Activated naive CD4-positive, alpha-beta T cell treated with Interleukin-2 at 50 U/mL for 16 hours (primary cell): ENCODE measurements around the gene GALK1.

Source experiments
- DNase-seq: peaks from one replicate; pipeline ENCODE4 v3.0.0-alpha.2; 2020

GALK1 gene

DNA sequence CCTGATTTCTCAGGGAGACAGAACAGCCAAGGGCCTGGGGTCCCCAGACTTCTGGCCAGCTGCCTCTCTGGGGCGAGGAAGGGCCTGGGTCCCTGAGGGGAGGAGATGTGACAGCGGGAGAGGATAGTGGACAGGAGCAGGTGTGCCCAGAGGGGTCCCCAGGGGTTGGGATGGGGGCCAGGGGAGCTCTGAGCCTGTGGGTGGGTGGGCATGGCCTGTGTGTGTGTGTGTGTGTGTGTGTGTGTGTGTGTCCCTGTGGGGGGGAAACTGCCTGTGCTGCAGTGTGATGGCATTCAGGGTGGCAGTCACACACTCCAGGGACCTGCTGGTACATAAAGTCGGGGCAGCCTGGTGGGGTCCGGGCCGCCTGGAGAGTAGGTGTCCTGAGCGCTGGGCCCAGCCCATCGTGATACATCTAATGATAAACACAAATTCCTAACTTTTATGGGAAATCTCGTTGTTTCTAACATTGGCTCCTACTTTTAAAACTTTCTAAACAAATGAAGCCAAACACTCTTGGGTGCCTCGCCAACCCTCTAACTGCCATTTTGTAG lies 42.4 kb downstream of the GALK1 start:
- no peak for DNase-seq

DNA sequence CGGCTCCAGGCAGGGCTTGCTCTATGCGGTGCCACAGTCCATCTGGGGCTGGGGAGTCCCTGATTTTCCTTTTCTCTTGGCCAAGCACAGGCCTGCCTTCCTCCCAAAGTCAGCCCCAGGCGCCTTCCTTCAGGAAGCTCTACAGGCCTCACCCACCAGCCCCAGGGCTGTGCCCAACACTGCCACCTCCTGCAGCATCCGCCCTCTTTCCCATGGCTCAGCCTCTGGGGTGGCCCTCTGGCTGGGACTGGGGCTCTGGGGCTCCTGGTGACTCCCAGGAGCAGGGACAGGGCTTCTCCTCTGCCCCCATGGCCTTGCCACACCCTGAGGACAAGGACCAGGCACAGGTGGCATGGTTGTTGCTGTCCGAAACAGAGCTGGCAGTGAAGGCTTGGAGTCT lies 42.9 kb downstream of the GALK1 start:
- DNase-seq: no peak

DNA sequence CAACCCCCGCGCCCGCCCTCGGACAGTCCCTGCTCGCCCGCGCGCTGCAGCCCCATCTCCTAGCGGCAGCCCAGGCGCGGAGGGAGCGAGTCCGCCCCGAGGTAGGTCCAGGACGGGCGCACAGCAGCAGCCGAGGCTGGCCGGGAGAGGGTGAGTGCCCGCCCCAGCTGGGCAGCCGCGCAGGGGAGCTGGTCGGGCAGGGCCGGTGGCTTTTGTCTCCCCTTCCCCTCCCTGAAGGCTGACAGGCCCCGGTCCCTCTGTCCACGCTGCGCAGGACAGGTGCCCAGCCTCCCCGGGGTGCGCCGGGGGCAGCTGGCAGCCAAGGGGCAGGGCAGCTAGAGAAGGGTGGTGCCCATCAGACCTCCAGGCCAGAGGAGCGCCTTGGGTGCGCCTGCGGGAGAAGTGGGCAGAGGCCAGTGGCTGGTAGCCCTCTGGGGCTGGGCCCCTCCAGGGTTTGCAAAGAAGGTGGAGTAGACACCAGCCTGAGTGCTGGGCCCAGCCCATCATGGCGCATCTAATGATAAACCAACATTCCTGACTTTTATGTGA lies 43.5 kb downstream of the GALK1 start:
- DNase-seq: no peak

DNA sequence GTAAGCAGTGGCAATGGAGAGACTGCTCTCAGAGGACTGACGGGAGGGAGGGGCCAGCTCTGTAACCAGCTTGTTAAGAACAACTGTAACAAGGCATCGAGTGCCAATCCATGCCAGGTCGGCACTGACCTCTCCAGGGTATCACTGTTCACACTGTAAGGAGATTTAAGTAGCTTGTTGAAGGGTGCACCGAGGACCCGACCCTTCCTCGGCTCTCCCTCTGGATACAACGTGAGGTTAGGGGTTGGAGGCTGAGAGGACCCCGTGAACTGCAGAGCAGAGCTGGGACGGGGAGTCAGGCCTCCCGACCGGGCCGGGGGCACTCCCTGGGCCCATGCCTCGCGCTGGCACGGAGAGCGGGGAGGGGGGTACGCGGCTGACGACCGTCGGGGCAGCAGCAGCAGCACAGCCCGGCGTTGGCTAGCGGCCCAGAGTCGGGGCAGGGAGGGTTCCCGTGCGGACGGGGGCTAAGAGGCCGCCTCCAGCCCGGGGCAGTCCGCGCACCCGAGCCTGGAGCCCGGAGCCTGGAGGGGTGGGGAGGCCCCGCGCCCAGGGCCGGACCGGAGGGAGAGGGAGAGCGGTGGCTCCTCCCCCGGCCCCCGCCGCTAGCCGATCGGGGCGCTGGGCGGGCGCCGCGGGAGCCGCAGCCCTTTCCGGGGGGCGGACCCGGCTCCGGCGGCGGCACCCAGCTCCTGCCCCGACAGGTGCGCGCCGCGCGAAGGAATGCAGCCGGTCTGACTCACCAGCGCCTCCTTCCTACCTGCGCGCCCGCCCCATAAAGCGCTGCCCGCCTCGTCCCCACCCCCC lies 44.1 kb downstream of the GALK1 start, which contains the start of gene ITGB4:
TSS of gene ITGB4 (plus strand) at position 804 of the 807 bp plus-strand sequence. CDS start 3,245 bp downstream, outside the sequence.
- DNase-seq: peak; percentile 54

DNA sequence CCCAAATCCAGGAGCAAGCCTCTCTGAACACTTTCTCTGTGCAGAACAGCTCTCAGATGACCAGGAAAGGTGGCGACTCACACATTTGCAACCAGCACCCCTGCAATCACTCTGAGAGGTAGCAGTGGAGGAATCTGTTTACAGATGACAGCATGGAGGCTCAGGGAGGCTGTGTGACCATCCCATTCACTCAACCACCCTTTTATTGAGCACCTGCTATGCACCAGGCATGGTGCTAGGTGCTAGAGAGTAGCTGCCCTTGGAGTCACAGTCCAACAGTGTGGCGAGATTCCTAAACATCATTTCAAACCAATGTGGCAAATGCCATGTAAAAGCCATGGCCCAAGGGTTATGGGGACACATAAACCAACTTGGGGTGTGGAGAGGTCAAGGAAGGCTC lies 45.3 kb downstream of the GALK1 start:
- DNase-seq: no peak

DNA sequence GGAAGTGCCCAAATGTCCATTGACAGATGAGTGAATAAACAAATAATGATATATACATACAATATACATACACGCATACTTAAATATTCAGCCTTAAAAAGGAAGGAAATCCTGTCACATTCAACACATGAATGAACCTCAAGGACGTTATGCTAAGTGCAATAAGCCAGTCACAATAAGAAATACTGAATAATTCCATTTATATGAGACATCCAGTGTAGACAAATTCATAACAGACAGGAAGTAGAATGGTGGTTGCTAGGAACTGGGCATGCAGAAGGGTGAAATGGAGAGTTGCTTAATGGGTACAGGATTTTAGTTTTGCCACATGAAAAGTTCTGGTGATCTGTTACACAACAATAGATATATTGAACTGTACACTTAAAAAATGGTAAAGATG lies 52.5 kb downstream of the GALK1 start:
- no peak for DNase-seq
